ES-I3 (cell line): ENCODE data around the gene GPR78.

Experiments
- H3K36me3 ChIP-seq: 2 replicates; pipeline ENCODE4 v1.6.1; 2013; ENCODE audit warnings: mild to moderate bottlenecking, low read length, control low read depth, moderate library complexity; ENCODE audit not compliant: insufficient read depth
- H3K4me1 ChIP-seq: 2 replicates; pipeline ENCODE4 v1.6.1; 2013; ENCODE audit warnings: mild to moderate bottlenecking, control low read depth, low read length; ENCODE audit not compliant: insufficient read depth
- H3K9ac ChIP-seq: 2 replicates; pipeline ENCODE4 v1.6.1; 2013; ENCODE audit warnings: low read depth, mild to moderate bottlenecking, low read length, moderate library complexity
- H3K9me3 ChIP-seq: 2 replicates; pipeline ENCODE4 v1.6.1; 2013; ENCODE audit warnings: mild to moderate bottlenecking, low read length, moderate library complexity; ENCODE audit not compliant: control insufficient read depth, insufficient read depth

Gene GPR78

GRCh38 chr4:8580321-8581093, at the start of gene GPR78:
TSS of gene GPR78 (plus strand) at chr4:8580392. CDS start at chr4:8580983, 591 bp downstream.
- Histone ChIP-seq H3K4me1 (peaks cover 7% of the 10 kb centered on the region), H3K9ac (peak within 1 kb of the TSS; percentile 30; the same call in 1 of the 2 replicates), H3K9me3 (no peaks in the 10 kb centered on the region), H3K36me3 (no peaks in the 10 kb centered on the region)

GRCh38 chr4:8532245-8532781, 47.9 kb upstream of the GPR78 start:
- no peaks in the 10 kb centered on the region for H3K36me3 ChIP-seq
- peaks cover 8% of the 10 kb centered on the region for H3K9me3 ChIP-seq
- no peak overlapping the region for H3K9ac ChIP-seq
- H3K4me1 ChIP-seq = 0 out of 2 replicates have a peak, but pooled peaks cover 9% of the 10 kb centered on the region

GRCh38 chr4:8533274-8533865, 46.8 kb upstream of the GPR78 start:
- no peak overlapping the region for H3K9ac ChIP-seq
- no peaks in the 10 kb centered on the region for H3K36me3 ChIP-seq
- peaks cover 8% of the 10 kb centered on the region for H3K9me3 ChIP-seq
- H3K4me1 ChIP-seq = 0 out of 2 replicates have a peak, but pooled peaks cover 9% of the 10 kb centered on the region

- peaks cover 8% of the 10 kb centered on the region for H3K9me3 ChIP-seq
- no peaks in the 10 kb centered on the region for H3K36me3 ChIP-seq
- H3K4me1 ChIP-seq = 0 out of 2 replicates have a peak, but pooled peaks cover 9% of the 10 kb centered on the region
- H3K9ac ChIP-seq = no peak overlapping the region
These were observed 46.1 kb upstream of the GPR78 start for GRCh38 chr4:8534129-8534528.

- no peaks in the 10 kb centered on the region for H3K36me3 ChIP-seq
- H3K9ac ChIP-seq = no peak overlapping the region
- H3K9me3 ChIP-seq = peaks cover 8% of the 10 kb centered on the region
- 0 out of 2 replicates have a peak, but pooled peaks cover 9% of the 10 kb centered on the region for H3K4me1 ChIP-seq
These were observed 45.6 kb upstream of the GPR78 start for GRCh38 chr4:8534611-8535010.

GRCh38 chr4:8536467-8536866, 43.7 kb upstream of the GPR78 start:
- peaks cover 8% of the 10 kb centered on the region for H3K9me3 ChIP-seq
- H3K36me3 ChIP-seq = no peaks in the 10 kb centered on the region
- 0 out of 2 replicates have a peak, but pooled peaks cover 9% of the 10 kb centered on the region for H3K4me1 ChIP-seq
- H3K9ac ChIP-seq = no peak overlapping the region

- Histone ChIP-seq H3K9ac (no peak overlapping the region), H3K4me1 (0 out of 2 replicates have a peak, but pooled peaks cover 9% of the 10 kb centered on the region), H3K36me3 (no peaks in the 10 kb centered on the region), H3K9me3 (peaks cover 5% of the 10 kb centered on the region; the same call in 1 of the 2 replicates)
These were observed 43.1 kb upstream of the GPR78 start for GRCh38 chr4:8537041-8537461.

GRCh38 chr4:8538076-8538702, 42.0 kb upstream of the GPR78 start:
- Histone ChIP-seq H3K9me3 (no peaks in the 10 kb centered on the region), H3K4me1 (0 out of 2 replicates have a peak, but pooled peaks cover 9% of the 10 kb centered on the region), H3K36me3 (no peaks in the 10 kb centered on the region), H3K9ac (no peak overlapping the region)

- 0 out of 2 replicates have a peak, but pooled peaks cover 7% of the 10 kb centered on the region for H3K4me1 ChIP-seq
- H3K9ac ChIP-seq = no peak overlapping the region
- no peaks in the 10 kb centered on the region for H3K9me3 ChIP-seq
- H3K36me3 ChIP-seq = no peaks in the 10 kb centered on the region
These were observed 41.3 kb upstream of the GPR78 start for GRCh38 chr4:8538703-8539567.

- H3K9ac ChIP-seq = no peak overlapping the region
These were observed 40.5 kb upstream of the GPR78 start for GRCh38 chr4:8539661-8540060.

GRCh38 chr4:8540072-8540471, 40.1 kb upstream of the GPR78 start:
- Histone ChIP-seq H3K4me1 (no peaks in the 10 kb centered on the region; the same call in 1 of the 2 replicates), H3K9ac (no peak overlapping the region), H3K36me3 (no peaks in the 10 kb centered on the region), H3K9me3 (no peaks in the 10 kb centered on the region)

More at GRCh38 chr4:8539661-8540060, 40.5 kb upstream of the GPR78 start:
- no peaks in the 10 kb centered on the region for H3K9me3 ChIP-seq
- no peaks in the 10 kb centered on the region for H3K36me3 ChIP-seq
- 0 out of 2 replicates have a peak, but pooled peaks cover 2% of the 10 kb centered on the region for H3K4me1 ChIP-seq

- Histone ChIP-seq H3K9me3 (no peaks in the 10 kb centered on the region), H3K36me3 (no peaks in the 10 kb centered on the region), H3K9ac (no peak overlapping the region), H3K4me1 (no peaks in the 10 kb centered on the region; the same call in 1 of the 2 replicates)
These were observed 39.6 kb upstream of the GPR78 start for GRCh38 chr4:8540586-8540985.

- H3K4me1 ChIP-seq = no peaks in the 10 kb centered on the region; the same call in 1 of the 2 replicates
- H3K9ac ChIP-seq = no peak overlapping the region
- H3K9me3 ChIP-seq = no peaks in the 10 kb centered on the region
These were observed 39.2 kb upstream of the GPR78 start for GRCh38 chr4:8540991-8541390.

More at GRCh38 chr4:8540991-8541390, 39.2 kb upstream of the GPR78 start:
- no peaks in the 10 kb centered on the region for H3K36me3 ChIP-seq
